Cerebellar cortex (tissue), 1 donor: ENCODE data around the gene KSR2.
A peak's percentile ranks its signal among the peaks of the same experiment; 100 is the strongest.
"Not testable (repeated sequence)": the region's sequence is repeated elsewhere in the genome, so short reads cannot be mapped to it uniquely, and the experiment has no call there.

Source experiments
- DNase-seq: peaks from one replicate; pipeline ENCODE4 v3.0.0-alpha.2; 2015; ENCODE audit warnings: low spot score

KSR2 gene

DNA sequence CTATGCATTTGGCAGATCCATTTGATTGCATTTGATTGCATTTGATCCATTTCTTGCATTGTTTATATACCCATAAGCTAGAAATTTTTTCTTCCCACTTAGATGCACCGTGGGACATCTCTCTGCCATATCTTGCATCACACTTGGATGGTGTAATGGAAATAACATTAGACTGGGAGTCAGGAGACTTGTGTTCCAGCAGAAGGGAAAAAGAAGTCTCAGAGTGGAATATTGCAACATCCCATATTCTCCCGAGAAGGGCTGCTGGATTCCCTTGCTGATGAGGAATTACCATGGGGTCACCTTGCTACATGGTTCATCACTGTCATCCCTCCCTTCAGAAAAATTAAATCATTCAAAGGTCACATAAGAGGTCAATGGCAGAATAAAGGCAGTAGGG lies 78.1 kb downstream of the KSR2 start:
- DNase-seq: no peak

DNA sequence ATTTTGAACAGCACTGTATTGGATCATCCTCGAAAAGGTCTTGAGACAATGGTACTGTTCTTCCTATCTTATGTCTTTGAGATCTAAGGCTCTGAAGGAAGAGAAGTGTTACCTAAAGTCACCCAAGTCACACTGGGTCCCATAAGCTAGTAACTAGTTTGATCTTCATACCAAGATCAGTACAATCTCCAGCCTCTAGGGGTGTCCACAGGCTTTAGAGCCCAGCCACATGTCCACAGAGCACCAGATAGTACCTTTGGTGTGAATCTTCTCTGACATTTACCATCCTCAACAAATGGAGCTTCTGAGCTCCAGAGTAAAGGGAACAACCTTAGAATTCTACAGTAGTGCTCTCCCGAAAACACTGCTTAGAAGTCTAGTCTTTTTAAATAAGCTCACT lies 78.7 kb downstream of the KSR2 start:
- no peak for DNase-seq

DNA sequence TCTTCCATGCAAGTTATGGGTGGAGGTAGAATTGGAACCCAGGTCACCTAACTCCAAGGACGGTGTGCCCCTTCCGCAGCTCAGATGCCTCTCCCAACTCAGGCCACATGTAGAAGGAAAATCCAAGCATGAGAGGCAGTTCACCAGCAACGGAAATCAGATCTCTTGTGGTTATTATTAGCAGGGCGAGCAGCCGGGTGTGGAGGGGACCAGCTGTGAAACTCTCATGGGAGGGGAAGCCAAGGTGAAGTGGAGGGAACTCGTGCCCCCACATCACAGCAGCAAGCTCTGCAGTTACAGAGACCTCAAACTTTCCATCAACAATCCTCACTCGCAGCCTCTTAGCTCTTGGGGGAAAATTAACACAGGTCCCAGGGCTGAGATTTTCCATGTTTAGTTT lies 79.7 kb downstream of the KSR2 start:
- no peak for DNase-seq

DNA sequence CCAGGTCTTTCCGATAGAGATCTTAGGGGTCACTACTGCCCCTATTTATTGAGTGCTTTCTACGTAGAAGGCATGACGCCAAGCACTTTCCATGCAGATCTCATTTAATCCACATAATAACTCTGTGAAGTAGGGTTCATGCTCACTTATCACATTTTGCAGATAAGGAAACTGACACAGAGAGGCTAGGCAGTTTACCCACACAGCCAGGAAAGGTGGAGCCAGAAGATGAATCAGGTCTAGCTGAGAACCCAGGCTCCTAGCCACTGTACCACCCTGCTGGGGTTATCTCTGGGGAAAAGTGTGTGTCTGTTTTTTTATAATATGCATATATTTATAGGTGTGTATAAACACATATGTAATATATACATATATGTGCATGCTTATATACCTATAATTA lies 83.6 kb downstream of the KSR2 start:
- DNase-seq: no peak

DNA sequence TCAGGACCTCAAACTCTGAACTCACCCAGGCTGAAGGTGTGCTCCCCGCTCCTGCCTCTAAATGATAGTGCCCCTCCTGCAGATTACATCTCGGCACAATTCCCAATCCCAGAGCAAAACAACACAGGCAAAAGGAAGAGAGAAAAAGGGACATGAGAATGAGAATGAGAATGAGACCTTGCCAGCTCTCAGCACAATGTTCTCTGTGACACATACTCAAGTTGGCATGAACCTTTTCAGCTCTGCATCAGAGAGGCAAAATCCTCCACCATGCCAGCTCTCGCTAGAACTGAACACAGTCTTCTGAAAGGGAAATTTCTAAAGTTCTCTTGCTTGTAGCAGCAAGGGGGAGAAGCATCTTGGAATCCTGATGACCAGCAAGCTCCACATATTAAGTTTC lies 84.6 kb downstream of the KSR2 start:
- DNase-seq: peak; percentile 58

DNA sequence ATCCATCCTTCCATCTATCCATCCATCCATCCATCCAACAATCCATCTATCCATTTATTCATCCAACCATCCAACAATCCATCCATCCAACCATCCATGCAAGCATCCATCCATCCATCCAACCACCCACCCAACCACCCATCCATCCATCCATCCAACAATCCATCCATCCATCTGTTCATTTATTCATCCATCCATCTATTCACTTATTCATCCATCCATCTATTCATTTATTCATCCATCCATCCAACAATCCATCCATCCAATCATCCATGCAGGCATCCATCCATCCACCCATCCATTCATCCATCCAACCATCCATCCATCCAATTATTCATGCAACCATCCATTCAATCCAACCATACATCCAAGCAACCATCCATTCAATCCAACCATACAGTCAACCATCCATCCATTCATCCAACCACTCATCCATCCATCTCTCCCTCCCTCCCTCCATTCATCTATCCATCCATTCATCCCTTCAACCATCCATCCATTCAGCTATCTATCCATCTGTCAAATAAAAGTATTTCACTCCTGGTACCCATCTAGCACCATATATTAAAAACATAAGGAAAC lies 86.1 kb downstream of the KSR2 start:
- no peak for DNase-seq

DNA sequence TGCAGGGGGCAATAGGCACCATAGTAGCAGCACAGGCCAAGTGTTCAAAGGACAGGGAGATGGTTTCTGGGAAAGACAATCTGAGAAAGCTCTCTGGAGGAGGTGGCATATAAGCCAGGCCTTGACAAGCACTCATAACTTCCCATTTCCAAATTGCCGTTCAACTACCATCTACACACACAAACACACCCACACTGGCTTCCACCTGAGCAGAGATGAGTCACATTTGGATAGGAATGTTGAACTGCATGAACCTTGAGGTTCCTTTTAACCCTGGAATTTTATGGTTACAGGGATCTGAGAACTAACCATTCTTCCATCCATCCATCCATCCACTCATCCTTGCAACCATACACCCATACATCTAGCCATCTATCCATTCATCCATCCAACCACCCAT lies 86.6 kb downstream of the KSR2 start:
- no peak for DNase-seq

DNA sequence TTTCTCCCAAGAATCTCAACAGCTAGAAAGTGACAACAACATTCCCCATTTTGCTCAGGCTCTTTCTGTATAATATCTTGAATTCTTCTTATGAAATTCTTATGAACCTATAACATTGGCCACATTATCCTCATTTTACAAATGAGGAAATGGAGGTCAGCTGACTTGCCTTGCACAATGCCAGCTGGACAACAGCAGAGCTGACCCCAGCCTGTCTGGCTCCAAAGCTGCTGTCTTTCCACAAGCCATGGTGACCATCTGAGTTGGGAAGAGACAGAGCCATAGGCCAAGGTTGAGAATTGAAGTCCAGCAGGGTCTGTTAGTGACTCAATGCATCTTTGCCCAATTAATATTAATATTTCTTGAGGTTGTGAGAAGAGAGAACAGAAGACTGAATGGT lies 87.3 kb downstream of the KSR2 start:
- no peak for DNase-seq

DNA sequence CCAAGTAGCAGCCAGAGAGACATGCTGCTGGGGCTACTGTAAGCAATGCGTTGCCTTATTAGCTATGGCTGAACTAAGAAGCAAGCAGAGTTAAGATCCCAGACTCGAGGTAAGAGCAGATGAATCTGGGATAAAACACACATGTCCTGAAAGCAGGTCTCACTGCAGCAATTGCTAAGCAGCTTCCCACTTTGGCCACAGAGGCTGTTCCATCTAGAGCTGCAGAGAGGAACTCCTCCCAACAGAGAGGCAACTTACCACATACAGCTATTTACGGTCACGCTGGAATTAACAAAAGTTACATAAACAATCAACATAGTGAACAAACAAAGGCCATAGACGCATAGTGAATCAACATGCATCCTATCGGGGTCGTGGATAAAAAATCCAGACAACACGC lies 90.2 kb downstream of the KSR2 start:
- DNase-seq: peak; percentile 37

DNA sequence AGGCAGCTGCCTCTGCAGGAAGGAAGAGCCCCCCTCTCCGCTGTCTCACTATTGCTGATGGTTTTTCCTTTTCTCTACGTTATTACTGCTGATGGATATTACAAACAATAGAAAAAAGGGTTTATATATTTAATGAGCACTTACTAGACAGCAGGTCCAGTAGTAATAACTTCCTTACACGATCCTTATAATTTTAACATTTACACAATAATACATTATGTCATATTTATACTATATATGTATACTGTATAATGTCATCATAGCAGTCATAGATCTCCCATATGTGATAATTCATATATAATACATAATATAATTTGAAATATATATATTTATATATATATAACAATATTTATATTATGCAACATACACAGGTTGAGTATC lies 92.4 kb downstream of the KSR2 start:
- no peak for DNase-seq

DNA sequence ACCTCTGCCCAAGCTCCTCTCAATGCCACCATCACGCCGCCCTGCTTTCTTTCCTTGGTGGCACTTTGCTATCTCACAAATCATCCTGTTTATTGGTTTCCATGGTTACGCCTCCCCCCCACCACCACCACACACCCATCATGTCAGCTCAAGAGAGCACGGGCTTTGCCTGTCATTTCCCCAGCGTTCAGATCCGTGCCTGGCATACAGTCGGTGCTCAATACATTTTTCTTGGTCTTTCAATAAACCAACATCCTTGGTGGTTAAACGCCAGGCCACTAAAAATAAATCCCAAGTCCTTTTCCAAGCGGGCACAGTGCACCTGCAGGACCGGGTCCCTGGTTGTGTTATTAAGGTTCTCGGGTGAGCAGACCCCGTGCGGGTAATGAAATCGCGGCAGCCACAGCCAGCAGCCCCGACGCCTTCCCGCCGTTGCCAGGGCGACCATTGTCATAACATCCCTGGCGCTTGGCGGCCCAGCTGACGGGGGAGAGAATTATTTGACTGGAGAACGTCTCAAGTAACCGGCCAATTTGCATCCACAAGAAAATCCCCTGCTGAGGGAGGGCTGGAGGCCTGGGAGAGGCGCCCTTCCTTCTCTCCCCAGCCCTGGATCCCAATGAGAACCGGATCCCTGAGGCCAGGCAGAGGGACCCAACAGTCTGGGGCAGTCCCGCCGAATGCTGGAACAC lies 92.9 kb downstream of the KSR2 start:
- DNase-seq: peak; percentile 63

DNA sequence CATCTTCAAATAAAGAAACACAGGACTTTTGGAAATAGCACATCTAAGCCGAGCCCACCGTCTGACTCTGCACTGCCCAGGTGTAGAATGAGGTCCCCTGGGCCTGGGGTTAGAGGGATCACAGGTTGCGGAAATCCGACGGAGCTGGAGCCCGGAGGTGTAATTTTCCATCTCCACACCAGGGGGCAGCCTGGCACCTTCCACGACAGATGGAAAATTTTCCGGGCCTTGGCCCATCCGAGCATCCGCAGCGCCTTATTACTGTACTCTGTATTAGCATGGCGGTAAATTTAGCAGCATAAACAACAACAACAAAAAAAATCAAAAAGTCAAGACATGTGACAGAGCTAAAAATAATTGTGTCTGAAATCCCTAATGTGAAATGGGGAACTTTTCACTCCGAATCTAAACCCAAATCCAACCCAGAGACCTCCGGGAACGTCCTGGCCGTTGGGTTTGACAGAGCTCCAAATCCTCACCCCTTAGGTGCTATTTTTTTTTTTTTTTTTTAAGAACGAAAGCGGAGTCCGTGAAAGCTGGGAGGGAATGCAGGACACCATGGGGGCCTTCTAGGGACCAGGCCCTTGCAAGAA lies 93.9 kb downstream of the KSR2 start:
- peak; percentile 84 for DNase-seq

DNA sequence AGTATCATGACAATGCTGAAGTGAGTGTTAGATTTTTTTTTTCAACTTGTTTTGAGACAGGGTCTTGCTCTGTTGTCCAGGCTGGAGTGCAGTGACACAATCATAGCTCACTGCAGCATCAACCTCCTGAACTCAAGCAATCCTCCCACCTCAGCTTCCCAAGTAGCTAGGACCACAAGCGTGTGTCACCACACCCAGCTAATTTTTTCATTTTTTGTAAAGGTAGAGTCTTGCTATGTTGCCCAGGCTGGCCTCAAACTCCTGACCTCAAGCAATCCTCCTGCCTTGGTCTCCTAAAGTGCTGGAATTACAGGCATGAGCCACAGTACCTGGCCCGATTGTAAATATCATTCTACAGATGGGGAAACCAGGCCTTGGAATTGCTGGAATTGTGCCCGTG lies 94.6 kb downstream of the KSR2 start:
- not testable (repeated sequence) for DNase-seq

DNA sequence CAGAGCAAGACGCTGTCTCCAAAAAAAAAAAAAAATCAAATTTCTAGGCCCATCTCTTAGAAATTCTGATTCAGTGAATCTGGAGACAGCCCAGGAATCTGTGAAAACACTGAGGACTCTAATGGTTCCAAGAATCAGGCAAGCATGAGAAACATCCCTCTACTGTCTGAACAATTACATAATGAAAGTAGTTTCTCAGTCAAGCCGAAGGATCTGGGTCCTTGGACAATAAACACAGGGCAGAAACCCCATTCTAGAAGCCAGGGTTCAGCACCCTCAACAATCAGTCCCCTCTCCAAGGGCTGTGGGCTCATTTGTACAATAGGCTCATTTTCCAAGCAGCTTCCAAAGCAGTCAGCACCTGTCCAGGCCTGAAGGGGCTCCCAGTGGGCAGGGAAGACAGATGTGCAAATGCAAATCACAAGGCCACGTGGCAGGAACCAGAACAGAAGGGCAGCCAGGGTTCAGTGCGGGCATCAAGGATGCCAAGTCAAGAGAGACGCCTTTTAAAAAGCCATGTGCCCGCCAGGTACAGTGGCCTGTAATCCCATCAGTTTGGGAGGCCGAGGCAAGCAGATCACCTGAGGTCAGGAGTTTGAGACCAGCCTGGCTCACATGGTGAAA lies 96.1 kb downstream of the KSR2 start:
- DNase-seq: peak; percentile 53

DNA sequence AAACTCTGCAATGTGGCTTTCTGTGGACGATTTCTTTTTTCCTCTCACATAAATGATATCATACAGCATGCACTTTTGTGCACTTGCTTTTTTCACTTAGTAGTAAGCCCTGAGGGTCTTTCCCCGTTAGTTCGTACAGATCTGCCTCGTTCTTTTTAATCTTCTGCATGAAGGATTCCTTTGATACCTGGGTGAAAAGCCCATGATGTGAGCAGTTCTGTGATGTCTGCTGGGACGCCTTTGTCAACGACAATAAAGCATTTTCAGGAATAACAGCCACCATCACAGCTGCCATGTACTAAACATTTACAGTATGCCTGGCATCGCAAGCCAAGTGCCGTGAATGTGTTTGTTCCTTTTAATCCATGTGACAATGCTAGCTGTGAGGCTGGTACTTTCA lies 99.2 kb downstream of the KSR2 start:
- no peak for DNase-seq

DNA sequence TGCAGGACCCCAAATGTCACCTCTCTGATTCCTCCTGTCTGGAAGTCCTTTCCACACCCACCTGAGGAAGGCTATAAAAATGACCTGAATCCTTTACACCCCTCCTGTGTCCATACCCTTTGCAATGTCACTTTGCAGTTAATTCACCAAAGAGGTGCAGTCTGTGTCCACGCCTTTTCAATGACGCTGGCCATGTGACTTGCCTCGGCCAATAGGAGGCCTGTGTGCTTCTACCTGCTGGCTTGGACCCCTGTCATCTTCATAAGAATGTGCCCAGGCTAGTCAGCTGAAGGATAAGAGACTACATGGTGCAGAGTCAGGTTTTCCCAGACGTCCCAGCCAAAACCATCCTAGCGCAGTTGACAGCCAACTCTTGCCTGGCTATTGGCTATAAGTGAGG lies 101.4 kb downstream of the KSR2 start:
- no peak for DNase-seq

DNA sequence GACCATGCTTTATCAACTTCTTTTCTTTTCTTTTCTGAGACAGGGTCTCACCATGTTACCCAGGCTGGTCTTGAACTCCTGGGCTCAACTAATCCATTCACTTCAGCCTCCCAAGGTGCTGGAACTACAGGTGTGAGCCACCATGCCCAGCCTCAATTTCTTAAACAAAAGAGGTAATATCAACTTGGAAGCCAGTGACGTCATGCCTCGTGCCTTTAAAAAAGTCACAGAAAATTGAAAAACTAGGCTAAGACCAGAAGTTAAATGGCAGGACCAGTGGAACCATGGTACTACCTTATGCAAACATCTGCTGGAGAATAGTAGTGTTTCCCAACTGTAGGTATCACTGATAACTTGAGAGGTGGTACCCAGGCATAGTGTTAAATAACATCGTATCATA lies 103.3 kb downstream of the KSR2 start:
- no peak for DNase-seq

DNA sequence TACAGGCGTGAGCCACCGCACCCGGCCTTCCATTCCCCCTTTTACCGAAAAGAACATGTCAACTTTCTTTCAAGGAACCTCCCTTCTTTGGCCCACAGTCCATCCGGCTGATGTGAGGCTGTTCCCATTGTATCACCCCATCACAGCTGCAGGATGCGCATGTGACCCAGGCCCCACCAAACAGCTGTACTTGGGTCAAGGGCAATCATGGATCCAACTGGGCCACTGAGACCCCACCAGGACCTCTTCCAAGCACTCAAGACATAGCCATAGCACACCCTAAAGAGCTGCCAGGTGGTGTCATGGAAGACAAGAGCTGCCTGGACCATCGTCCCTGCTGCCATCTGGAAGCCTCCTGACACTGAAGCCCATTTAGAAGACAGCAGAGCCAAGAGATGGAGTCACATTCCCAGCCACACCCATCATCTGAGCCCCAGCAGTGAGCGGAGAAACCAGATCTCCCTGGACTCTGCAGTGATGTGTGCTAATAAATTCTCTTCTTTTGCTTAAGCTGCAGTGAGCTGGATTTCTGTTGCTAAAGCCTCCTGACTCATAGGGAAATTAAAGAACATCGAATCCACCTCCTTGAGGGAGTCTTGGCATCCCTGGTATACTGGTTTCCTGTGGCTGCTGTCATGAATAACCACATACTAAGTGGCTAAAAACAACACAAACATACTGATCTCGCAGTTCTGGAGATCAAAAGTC lies 105.6 kb downstream of the KSR2 start:
- no peak for DNase-seq

DNA sequence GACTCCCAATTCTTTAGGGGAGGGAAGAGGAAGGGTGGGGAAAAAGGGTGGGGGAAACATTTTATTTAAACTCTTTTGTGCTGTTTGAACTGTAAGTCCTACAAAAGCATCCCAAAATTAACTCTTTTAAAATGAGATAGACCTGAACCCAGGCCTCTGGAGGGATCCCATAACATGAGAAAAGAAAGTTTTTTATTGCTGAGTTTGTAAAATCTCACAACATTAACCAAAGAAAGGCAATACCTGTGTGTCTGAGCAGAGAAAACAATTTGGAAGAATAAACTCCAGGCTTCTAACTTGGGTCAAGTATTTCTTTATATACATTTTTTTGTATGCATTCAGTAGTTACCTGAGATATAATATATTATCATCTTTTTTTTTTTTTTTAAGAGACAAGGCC lies 107.1 kb downstream of the KSR2 start:
- DNase-seq: no peak

DNA sequence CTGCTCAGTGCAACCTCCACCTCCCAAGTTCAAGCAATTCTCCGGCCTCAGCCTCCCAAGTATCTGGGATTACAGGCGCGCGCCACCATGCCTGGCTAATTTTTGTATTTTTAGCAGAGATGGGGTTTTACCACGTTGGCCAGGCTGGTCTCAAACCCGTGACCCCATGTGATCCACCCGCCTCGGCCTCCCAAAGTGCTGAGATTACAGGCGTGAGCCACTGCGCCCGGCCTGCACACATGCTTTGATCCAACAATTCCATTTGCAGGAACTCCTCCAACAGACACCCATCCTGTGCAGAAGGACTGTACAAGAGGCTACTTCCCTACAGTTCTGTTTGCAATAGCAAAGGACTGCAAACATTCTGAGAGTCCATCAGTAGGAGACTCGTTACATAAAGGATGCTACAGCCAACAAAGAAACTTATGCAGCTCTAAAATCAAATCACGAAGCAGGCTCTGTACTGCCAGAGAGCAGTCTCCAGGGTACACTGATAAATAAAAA lies 108.0 kb downstream of the KSR2 start:
- DNase-seq: not testable (repeated sequence)

DNA sequence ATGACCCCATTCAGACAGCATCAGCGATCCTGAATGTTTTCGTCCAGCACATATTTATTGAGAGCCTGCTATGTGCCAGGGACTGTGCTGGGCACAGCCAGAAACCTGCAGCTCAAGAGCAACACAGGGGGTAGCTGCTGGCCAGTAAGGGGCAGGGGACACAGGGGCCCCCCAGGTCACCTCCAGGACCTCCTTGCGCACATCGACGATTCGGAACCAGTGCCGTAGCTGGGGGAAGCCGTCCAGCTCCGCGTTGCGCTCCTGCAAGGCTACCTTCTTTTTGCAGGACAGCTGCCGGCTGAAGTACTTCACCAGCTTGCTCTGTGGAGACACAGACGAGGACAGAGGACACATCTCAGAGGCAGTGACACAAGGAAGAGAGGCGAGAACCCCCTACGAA lies 108.7 kb downstream of the KSR2 start:
- DNase-seq: no peak
